CD4-positive, alpha-beta T cell treated with Interferon gamma for 1 hour (primary cell): ENCODE data around the gene CORO2B.

ENCODE experiments used
- DNase-seq: peaks from one replicate; pipeline ENCODE4 v3.0.0-alpha.2; 2020

CORO2B gene

GRCh38 chr15:68578980-68579935 lies at the start of gene CORO2B:
CORO2B (plus strand) TSS chr15:68578993; CDS start chr15:68579263, 270 bp downstream.
- no peak for DNase-seq

- DNase-seq: no peak
Measured at GRCh38 chr15:68531387-68532179, 47.2 kb upstream of the CORO2B start.

- DNase-seq: no peak
Measured at GRCh38 chr15:68536331-68537095, 42.3 kb upstream of the CORO2B start.

GRCh38 chr15:68537097-68537496 lies 41.7 kb upstream of the CORO2B start:
- DNase-seq: no peak

GRCh38 chr15:68537506-68537905 lies 41.3 kb upstream of the CORO2B start:
- no peak for DNase-seq

- DNase-seq: no peak
Measured at GRCh38 chr15:68538311-68538710, 40.5 kb upstream of the CORO2B start.

GRCh38 chr15:68541743-68542142 lies 37.0 kb upstream of the CORO2B start:
- DNase-seq: no peak

GRCh38 chr15:68542348-68542747 lies 36.4 kb upstream of the CORO2B start:
- DNase-seq: no peak

GRCh38 chr15:68542771-68543164 lies 36.0 kb upstream of the CORO2B start:
- no peak for DNase-seq

GRCh38 chr15:68543165-68544008 lies 35.4 kb upstream of the CORO2B start:
- DNase-seq: no peak

- DNase-seq: no peak
Measured at GRCh38 chr15:68546318-68546717, 32.5 kb upstream of the CORO2B start.

- DNase-seq: no peak
Measured at GRCh38 chr15:68548364-68548763, 30.4 kb upstream of the CORO2B start.

GRCh38 chr15:68550004-68550403 lies 28.8 kb upstream of the CORO2B start:
- no peak for DNase-seq

GRCh38 chr15:68550498-68551295 lies 28.1 kb upstream of the CORO2B start:
- DNase-seq: peak; percentile 41

GRCh38 chr15:68551296-68551635 lies 27.5 kb upstream of the CORO2B start:
- DNase-seq: no peak

GRCh38 chr15:68552344-68552743 lies 26.4 kb upstream of the CORO2B start:
- DNase-seq: no peak

GRCh38 chr15:68552773-68553172 lies 26.0 kb upstream of the CORO2B start:
- DNase-seq: no peak

GRCh38 chr15:68553314-68553993 lies 25.3 kb upstream of the CORO2B start:
- DNase-seq: no peak

- peak; percentile 38 for DNase-seq
Measured at GRCh38 chr15:68553994-68554720, 24.6 kb upstream of the CORO2B start.
